HG03565 (cell line): ENCODE data around the gene CPE.
A peak's percentile ranks its signal among the peaks of the same experiment; 100 is the strongest.
"Not testable (repeated sequence)": the region's sequence is repeated elsewhere in the genome, so short reads cannot be mapped to it uniquely, and the experiment has no call there.

Source experiments
- ATAC-seq: cut with Tn5 transposase; IDR thresholded peaks from one replicate; pipeline ENCODE4 v1.9.1; 2021; ENCODE audit warnings: mild to moderate bottlenecking, moderate library complexity; ENCODE audit not compliant: unreplicated experiment

CPE gene

GRCh38 chr4:165378745-165379677 is at the start of gene CPE:
TSS of gene CPE (plus strand) at chr4:165379008. CDS start at chr4:165379222, 214 bp downstream.
- ATAC-seq = peak; percentile 85

GRCh38 chr4:165330071-165330470 is 48.7 kb upstream of the CPE start:
- ATAC-seq = no peak

- no peak for ATAC-seq
Observed at GRCh38 chr4:165330666-165331065, 48.1 kb upstream of the CPE start.

- ATAC-seq = no peak
Observed at GRCh38 chr4:165331359-165331758, 47.4 kb upstream of the CPE start.

GRCh38 chr4:165331823-165332222 is 47.0 kb upstream of the CPE start:
- ATAC-seq = no peak

- no peak for ATAC-seq
Observed at GRCh38 chr4:165332502-165332901, 46.3 kb upstream of the CPE start.

GRCh38 chr4:165335163-165335703 is 43.6 kb upstream of the CPE start:
- no peak for ATAC-seq

GRCh38 chr4:165336743-165337142 is 42.1 kb upstream of the CPE start:
- ATAC-seq = no peak

GRCh38 chr4:165342340-165342739 is 36.5 kb upstream of the CPE start:
- not testable (repeated sequence) for ATAC-seq

GRCh38 chr4:165343353-165344191 is 35.2 kb upstream of the CPE start:
- ATAC-seq = no peak

GRCh38 chr4:165345666-165346417 is 33.0 kb upstream of the CPE start:
- no peak for ATAC-seq

- no peak for ATAC-seq
Observed at GRCh38 chr4:165347647-165348569, 30.9 kb upstream of the CPE start.

- ATAC-seq = no peak
Observed at GRCh38 chr4:165351359-165352130, 27.3 kb upstream of the CPE start.

GRCh38 chr4:165355900-165356300 is 22.9 kb upstream of the CPE start:
- peak; percentile 54 for ATAC-seq

- ATAC-seq = no peak
Observed at GRCh38 chr4:165359506-165359905, 19.3 kb upstream of the CPE start.

GRCh38 chr4:165360041-165360695 is 18.6 kb upstream of the CPE start:
- no peak for ATAC-seq

- ATAC-seq = no peak
Observed at GRCh38 chr4:165360985-165361670, 17.7 kb upstream of the CPE start.

GRCh38 chr4:165361810-165362209 is 17.0 kb upstream of the CPE start:
- no peak for ATAC-seq
